HG03460 (cell line): ENCODE data around the gene MBNL1.

Experiments used
- ATAC-seq: cut with Tn5 transposase; IDR thresholded peaks from one replicate; pipeline ENCODE4 v1.9.1; 2021; ENCODE audit not compliant: unreplicated experiment

The MBNL1 gene

GRCh38 chr3:152470095-152470494 lies 201.4 kb downstream of the MBNL1 start:
- no peak for ATAC-seq

GRCh38 chr3:152470893-152471292 lies 202.2 kb downstream of the MBNL1 start:
- ATAC-seq = no peak

- peak; percentile 56 for ATAC-seq
Measured at GRCh38 chr3:152471814-152472671, 203.3 kb downstream of the MBNL1 start.

GRCh38 chr3:152472672-152472954 lies 203.9 kb downstream of the MBNL1 start:
- no peak for ATAC-seq

GRCh38 chr3:152474585-152474984 lies 205.9 kb downstream of the MBNL1 start:
- ATAC-seq = peak; percentile 67

- no peak for ATAC-seq
Measured at GRCh38 chr3:152477422-152477821, 208.7 kb downstream of the MBNL1 start.

- ATAC-seq = peak; percentile 75
Measured at GRCh38 chr3:152480282-152480953, 211.7 kb downstream of the MBNL1 start.

GRCh38 chr3:152486364-152486763 lies 217.6 kb downstream of the MBNL1 start:
- ATAC-seq = no peak

GRCh38 chr3:152488449-152488848 lies 219.7 kb downstream of the MBNL1 start:
- no peak for ATAC-seq

GRCh38 chr3:152491922-152492321 lies 223.2 kb downstream of the MBNL1 start:
- ATAC-seq = peak; percentile 56

- peak; percentile 13 for ATAC-seq
Measured at GRCh38 chr3:152496286-152496685, 227.6 kb downstream of the MBNL1 start.

GRCh38 chr3:152496716-152497115 lies 228.0 kb downstream of the MBNL1 start:
- peak; percentile 69 for ATAC-seq

GRCh38 chr3:152497457-152497856 lies 228.7 kb downstream of the MBNL1 start:
- ATAC-seq = no peak

GRCh38 chr3:152497890-152498289 lies 229.2 kb downstream of the MBNL1 start:
- no peak for ATAC-seq

- no peak for ATAC-seq
Measured at GRCh38 chr3:152499791-152500385, 231.2 kb downstream of the MBNL1 start.

GRCh38 chr3:152505926-152506325 lies 237.2 kb downstream of the MBNL1 start:
- peak; percentile 97 for ATAC-seq

- no peak for ATAC-seq
Measured at GRCh38 chr3:152508705-152509104, 240.0 kb downstream of the MBNL1 start.

GRCh38 chr3:152511904-152512303 lies 243.2 kb downstream of the MBNL1 start:
- peak; percentile 81 for ATAC-seq

GRCh38 chr3:152513301-152513960 lies 244.7 kb downstream of the MBNL1 start:
- ATAC-seq = no peak
